Mucosa of stomach (tissue), 1 donor: Measurements from ENCODE around the gene CCNB1IP1.
"Not testable (repeated sequence)": the region's sequence is repeated elsewhere in the genome, so short reads cannot be mapped to it uniquely, and the experiment has no call there.

Source experiments
- H3K27me3 ChIP-seq: one replicate; pipeline ENCODE4 v1.7.0; 2013; ENCODE audit warnings: mild to moderate bottlenecking, low read length; ENCODE audit not compliant: control insufficient read depth, insufficient read depth
- H3K36me3 ChIP-seq: one replicate; pipeline ENCODE4 v1.7.0; 2013; ENCODE audit warnings: low read length; ENCODE audit not compliant: control insufficient read depth, insufficient read depth
- H3K4me1 ChIP-seq: one replicate; pipeline ENCODE4 v1.7.0; 2013; ENCODE audit warnings: mild to moderate bottlenecking, low read length; ENCODE audit not compliant: control insufficient read depth, insufficient read depth
- H3K4me3 ChIP-seq: one replicate; pipeline ENCODE4 v1.7.0; 2013; ENCODE audit warnings: low read length
- H3K9ac ChIP-seq: one replicate; pipeline ENCODE4 v1.7.0; 2013; ENCODE audit warnings: mild to moderate bottlenecking, low read length, moderate library complexity
- H3K9me3 ChIP-seq: one replicate; pipeline ENCODE4 v1.7.0; 2013; ENCODE audit warnings: mild to moderate bottlenecking, low read length, moderate library complexity; ENCODE audit not compliant: control insufficient read depth
- donor health status: Pancreatic carcinoma.

Gene CCNB1IP1

GRCh38 chr14:20281998-20282397, 51.1 kb downstream of the CCNB1IP1 start:
- H3K4me3 ChIP-seq, H3K9me3 ChIP-seq, H3K9ac ChIP-seq, H3K36me3 ChIP-seq, H3K4me1 ChIP-seq, H3K27me3 ChIP-seq: not testable (repeated sequence)

DNA sequence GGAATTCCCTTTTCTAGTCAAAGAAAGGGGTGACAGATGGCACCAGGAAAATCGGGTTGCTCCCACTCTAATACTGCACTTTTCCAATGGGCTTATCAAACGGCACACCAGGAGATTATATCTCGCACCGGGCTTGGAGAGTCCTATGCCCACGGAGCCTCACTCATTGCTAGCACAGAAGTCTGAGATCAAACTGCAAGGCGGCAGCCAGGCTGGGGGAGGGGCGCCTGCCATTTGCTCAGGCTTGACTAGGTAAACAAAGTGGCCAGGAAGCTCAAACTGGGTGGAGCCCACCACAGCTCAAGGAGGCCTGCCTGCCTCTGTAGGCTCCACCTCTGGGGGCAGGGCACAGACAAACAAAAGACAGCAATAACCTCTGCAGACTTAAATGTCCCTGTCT, 52.8 kb downstream of the CCNB1IP1 start:
- not testable (repeated sequence) for H3K4me3 ChIP-seq, H3K36me3 ChIP-seq, H3K27me3 ChIP-seq, H3K9me3 ChIP-seq, H3K4me1 ChIP-seq, H3K9ac ChIP-seq

DNA sequence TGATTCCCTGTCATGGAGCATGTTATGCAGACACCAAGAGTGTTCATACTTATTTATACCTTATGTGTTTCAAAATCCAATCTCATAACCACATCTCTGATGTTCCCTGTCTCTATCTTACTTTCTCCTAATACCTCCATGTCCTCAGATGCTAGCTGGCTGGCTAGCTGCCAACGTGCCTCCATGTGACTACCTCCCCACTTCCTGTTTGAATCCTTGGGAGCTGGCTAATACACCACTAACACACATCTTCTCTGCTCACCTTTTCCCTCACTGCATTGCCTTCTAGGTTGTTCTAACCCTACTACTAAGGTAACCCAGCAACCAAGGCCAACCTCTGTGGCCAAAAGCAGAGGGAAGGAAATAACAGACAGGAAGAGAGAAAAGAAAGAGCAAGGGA, 54.7 kb downstream of the CCNB1IP1 start:
- no peaks in the 10 kb centered on the region for H3K36me3 ChIP-seq
- H3K9ac ChIP-seq, result no peak overlapping the region

GRCh38 chr14:20277409-20277808, 55.7 kb downstream of the CCNB1IP1 start:
- Histone ChIP-seq H3K9me3 (no peaks in the 10 kb centered on the region), H3K4me1 (no peaks in the 10 kb centered on the region), H3K4me3 (no peak overlapping the region), H3K9ac (no peak overlapping the region), H3K27me3 (no peaks in the 10 kb centered on the region), H3K36me3 (no peaks in the 10 kb centered on the region)

More for the DNA sequence above, 54.7 kb downstream of the CCNB1IP1 start:
- H3K9me3 ChIP-seq, result no peaks in the 10 kb centered on the region
- no peaks in the 10 kb centered on the region for H3K27me3 ChIP-seq
- H3K4me1 ChIP-seq, result no peaks in the 10 kb centered on the region
- no peak overlapping the region for H3K4me3 ChIP-seq

DNA sequence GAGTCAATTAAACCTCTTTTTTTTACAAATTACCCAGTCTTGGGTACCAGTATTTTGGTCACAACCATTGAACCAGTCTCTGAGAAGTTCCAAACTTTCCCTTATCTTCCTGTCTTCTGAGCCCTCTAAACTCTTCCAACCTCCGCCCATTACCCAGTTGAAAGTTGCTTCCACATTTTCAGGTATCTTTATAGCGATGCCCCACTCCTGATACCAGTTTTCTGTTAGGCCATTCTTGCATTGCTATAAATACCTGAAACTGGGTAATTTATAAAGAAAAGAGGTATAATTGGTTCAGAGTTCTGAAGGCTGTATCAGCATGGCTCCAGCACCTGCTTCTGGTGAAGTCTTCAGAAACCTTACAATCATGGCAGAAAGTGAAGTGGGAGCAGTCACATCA, 59.0 kb downstream of the CCNB1IP1 start:
- no peak overlapping the region for H3K9ac ChIP-seq
- H3K4me3 ChIP-seq, result no peak overlapping the region
- no peaks in the 10 kb centered on the region for H3K9me3 ChIP-seq
- no peaks in the 10 kb centered on the region for H3K27me3 ChIP-seq
- no peaks in the 10 kb centered on the region for H3K36me3 ChIP-seq
- no peaks in the 10 kb centered on the region for H3K4me1 ChIP-seq

- not testable (repeated sequence) for H3K4me3 ChIP-seq, H3K27me3 ChIP-seq, H3K4me1 ChIP-seq, H3K36me3 ChIP-seq, H3K9ac ChIP-seq, H3K9me3 ChIP-seq
These were observed 68.7 kb downstream of the CCNB1IP1 start for GRCh38 chr14:20264361-20264760.

GRCh38 chr14:20262642-20263128, 70.4 kb downstream of the CCNB1IP1 start:
- Histone ChIP-seq H3K27me3 (no peaks in the 10 kb centered on the region), H3K36me3 (no peaks in the 10 kb centered on the region), H3K4me3 (no peak overlapping the region), H3K9me3 (no peaks in the 10 kb centered on the region), H3K4me1 (no peaks in the 10 kb centered on the region), H3K9ac (no peak overlapping the region)
